HepG2 (cell line): ENCODE measurements around the gene TBX22.
"Not testable (repeated sequence)": the region's sequence is repeated elsewhere in the genome, so short reads cannot be mapped to it uniquely, and the experiment has no call there.

Source experiments
- CBFB ChIP-seq: sonication (generic); formaldehyde crosslinking; IDR thresholded peaks from 2 replicates; pipeline ENCODE4 v1.4.0; 2020; ENCODE audit warnings: missing genetic modification reagents
- POLR2A ChIP-seq, 2 experiments: IDR thresholded peaks; 2 replicates each; pipeline ENCODE4 v1.6.1; 2011; ENCODE audit warnings: low read depth in 2 of 2, low read length in 2 of 2, mild to moderate bottlenecking in 1 of 2, moderate library complexity in 1 of 2; ENCODE audit not compliant: insufficient read depth in 1 of 2
- SCMH1 ChIP-seq: sonication (generic); formaldehyde crosslinking; IDR thresholded peaks from 2 replicates; pipeline ENCODE4 v1.9.0; 2021; ENCODE audit warnings: missing genetic modification reagents, mild to moderate bottlenecking, borderline replicate concordance
- SRSF1 ChIP-seq: fragments of 200-400 bp; formaldehyde crosslinking; optimal IDR thresholded peaks from 2 replicates; pipeline ENCODE3; 2017; ENCODE audit warnings: mild to moderate bottlenecking, low read depth, low read length, moderate library complexity
- ZBTB34 ChIP-seq: sonication (generic); formaldehyde crosslinking; IDR thresholded peaks from 2 replicates; pipeline ENCODE4 v1.8.0; 2022; ENCODE audit warnings: mild to moderate bottlenecking, missing genetic modification reagents
- TF ChIP-seq, protein P1 (sequence below): sonication (generic); formaldehyde crosslinking; IDR thresholded peaks from 2 replicates; pipeline ENCODE4 v1.8.1; 2023; ENCODE audit warnings: mild to moderate bottlenecking, inconsistent platforms, moderate library complexity, missing genetic modification reagents, borderline replicate concordance

GRCh38 chrX:80066156-80066555 is 51.6 kb downstream of the TBX22 start:
- TF ChIP-seq SCMH1 (CRISPR knock-in tag); POLR2A (IDR thresholded peaks at IDR 0.05; ENCODE audit: insufficient read depth in 1 of 2, low read depth in 2 of 2, low read length in 2 of 2); ZBTB34; SRSF1; CBFB (CRISPR knock-in tag): not testable (repeated sequence)
- TF ChIP-seq, protein P1, sequence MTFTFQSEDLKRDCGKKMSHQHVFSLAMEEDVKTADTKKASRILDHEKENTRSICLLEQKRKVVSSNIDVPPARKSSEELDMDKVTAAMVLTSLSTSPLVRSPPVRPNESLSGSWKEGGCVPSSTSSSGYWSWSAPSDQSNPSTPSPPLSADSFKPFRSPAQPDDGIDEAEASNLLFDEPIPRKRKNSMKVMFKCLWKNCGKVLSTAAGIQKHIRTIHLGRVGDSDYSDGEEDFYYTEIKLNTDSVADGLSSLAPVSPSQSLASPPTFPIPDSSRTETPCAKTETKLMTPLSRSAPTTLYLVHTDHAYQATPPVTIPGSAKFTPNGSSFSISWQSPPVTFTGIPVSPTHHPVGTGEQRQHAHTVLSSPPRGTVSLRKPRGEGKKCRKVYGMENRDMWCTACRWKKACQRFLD (CRISPR knock-in tag): not testable (repeated sequence)
